ENCODE data around the gene MAP4K2. TPM values are rescaled to one million over a fixed set of nuclear protein-coding genes. Genes with fewer than 3 reads are reported as not detected.
A peak's percentile ranks its signal among the peaks of the same experiment; 100 is the strongest.

Gene MAP4K2
- total and polyA plus RNA-seq, 2 of the 8 experiments (the other 6 are each of a cell fraction or from before 2014, with no cell fraction given) = 20.1 to 20.7 TPM

DNA sequence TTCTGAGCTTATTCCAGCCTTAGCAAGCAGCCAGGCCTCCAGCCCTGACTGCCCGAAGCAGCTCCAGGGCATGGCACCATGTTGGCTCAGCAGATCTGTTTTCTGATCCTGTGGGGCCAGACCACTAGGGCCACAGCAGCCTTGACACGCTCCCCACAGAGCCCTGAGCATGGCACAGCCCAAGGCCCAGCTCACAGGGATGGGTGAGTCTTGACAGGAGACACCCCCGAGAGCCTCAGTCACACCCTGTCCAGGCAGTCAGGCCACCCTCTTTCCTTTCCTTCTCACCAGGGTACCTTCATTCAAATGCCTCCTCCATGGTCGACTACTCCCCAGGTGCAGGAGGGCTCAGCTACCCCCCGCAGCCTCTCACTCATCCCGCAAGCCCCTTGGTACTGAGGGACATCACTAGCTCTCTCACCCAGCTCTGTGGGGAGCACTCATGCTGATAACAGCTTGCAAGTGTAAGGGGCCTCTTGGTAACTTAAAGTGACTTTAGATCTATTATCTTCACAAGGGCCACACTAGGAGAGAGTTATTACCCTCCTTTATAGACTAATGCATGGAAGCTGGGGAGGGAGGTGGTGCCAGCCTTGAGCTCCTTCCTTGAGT, 45.3 kb upstream of the MAP4K2 start:
- H3K56ac ChIP-seq (replicated peaks; ENCODE audit: insufficient read length, low read depth, low read length) = no peak overlapping the region
- H4K8ac ChIP-seq (ENCODE audit: extremely low read depth, insufficient read depth, low read length) = no peak overlapping the region; the same call in 1 of the 2 replicates
- no peak overlapping the region for H3K27ac ChIP-seq (ENCODE audit: low read depth, low read length)
- ChIA-PET CTCF (ENCODE audit: partially characterized antibody) (interaction anchor here (0.8 to 32.3 kb wide), 50 partner anchors 9 to 1434 kb away, joined by 3 to 1058 read pairs (median 5); partner anchors contain the start of genes ARL2, ATG2A, BATF2 and CDC42EP2), POLR2A (ENCODE audit: partially characterized antibody) (interaction anchor here (0.6 to 25.7 kb wide), 8 partner anchors 16 to 266 kb away, joined by 3 to 408 read pairs (median 4); partner anchors contain the start of genes ARL2 and EHD1)
- DNase-seq (ENCODE audit: low read depth in 1 of 2, low spot score in 2 of 2) (no peak), FAIRE-seq (no peak)
- H3K4ac ChIP-seq (replicated peaks; ENCODE audit: insufficient read length, low read depth, low read length) = no peak overlapping the region
- peak overlapping the region; percentile 66; the same call in 1 of the 2 replicates for H2AK5ac ChIP-seq (ENCODE audit: low read depth, low read length)
- peaks cover 5% of the 10 kb centered on the region for H3K23me2 ChIP-seq (ENCODE audit: low read depth, low read length)
- WGBS, 2 experiments (ENCODE audit: extremely low coverage in 1 of 2, insufficient coverage in 1 of 2, insufficient read length in 1 of 2, insufficient replicate concordance in 2 of 2, low coverage in 1 of 2, low lambda C conversion rate in 2 of 2, missing lambda C conversion rate in 1 of 2) = 86% methylated on average over 6 of the region's 6 CpGs; no CpG with 5 or more reads in 1 of the 2 experiments
- no peaks in the 10 kb centered on the region for H3K9me3 ChIP-seq (ENCODE audit: insufficient read depth in 2 of 2, low read depth in 1 of 2, low read length in 1 of 2)
- H2BK5ac ChIP-seq (ENCODE audit: low read depth, low read length) = no peak overlapping the region
- peaks cover 0 to 3% of the 10 kb centered on the region in 2 experiments; a peak in 1 of 4 replicates for H3K79me2 ChIP-seq (ENCODE audit: control insufficient read depth in 1 of 2, insufficient read depth in 2 of 2, low read length in 2 of 2)
- H3K4me2 ChIP-seq (ENCODE audit: insufficient read depth in 1 of 2, low read depth in 2 of 2, low read length in 2 of 2) = no peak overlapping the region
- H3K18ac ChIP-seq (ENCODE audit: extremely low read depth, low read length) = no peak overlapping the region
- H3K27me3 ChIP-seq (replicated peaks in 1 of 4; ENCODE audit: control insufficient read depth in 3 of 4, extremely low read depth in 1 of 4, insufficient read depth in 3 of 4, low read length in 3 of 4) = no peaks in the 10 kb centered on the region
- no peak overlapping the region for H3K4me3 ChIP-seq (ENCODE audit: extremely low read depth in 1 of 4, insufficient read depth in 2 of 4, low read depth in 3 of 4, low read length in 4 of 4)
- H2BK20ac ChIP-seq (ENCODE audit: low read length) = no peak overlapping the region
- H2BK120ac ChIP-seq (replicated peaks; ENCODE audit: low read depth, low read length) = no peak overlapping the region
- peaks cover 0 to 2% of the 10 kb centered on the region in 2 experiments for H4K20me1 ChIP-seq (replicated peaks in 1 of 2; ENCODE audit: control insufficient read depth in 1 of 2, insufficient read depth in 2 of 2, low read length in 2 of 2)
- no peak overlapping the region for H3K14ac ChIP-seq (ENCODE audit: insufficient read length)
- no peak overlapping the region for H3K9ac ChIP-seq (replicated peaks in 1 of 4; ENCODE audit: extremely low read depth in 1 of 4, low read depth in 3 of 4, low read length in 3 of 4)
- H3K4me1 ChIP-seq (replicated peaks in 1 of 4; ENCODE audit: control insufficient read depth in 3 of 4, insufficient read depth in 4 of 4, low read length in 3 of 4) = peaks cover 0 to 26% (median 9%) of the 10 kb centered on the region in 4 experiments; a peak in 6 of 7 replicates
- H4K5ac ChIP-seq (ENCODE audit: insufficient read length, low read depth, low read length) = no peak overlapping the region
- no peaks in the 10 kb centered on the region for H3K36me3 ChIP-seq (ENCODE audit: control insufficient read depth in 2 of 4, insufficient read depth in 4 of 4, low read length in 3 of 4)
- H4K91ac ChIP-seq (replicated peaks; ENCODE audit: insufficient read length, low read length) = no peak overlapping the region
- H2BK15ac ChIP-seq (ENCODE audit: low read length) = peak overlapping the region; percentile 81; the same call in 1 of the 2 replicates
- TF ChIP-seq KDM5A (IDR thresholded peaks at IDR 0.05; ENCODE audit: low read length) = no peak
- no peak overlapping the region; the same call in 1 of the 2 replicates for H2AFZ ChIP-seq (ENCODE audit: low read length)
- peak overlapping the region; percentile 60; the same call in 1 of the 2 replicates for H2BK12ac ChIP-seq (ENCODE audit: low read depth, low read length)
- no peak overlapping the region for H3K23ac ChIP-seq (ENCODE audit: insufficient read length)
- no peaks in the 10 kb centered on the region; the same call in 1 of the 2 replicates for H3K79me1 ChIP-seq (ENCODE audit: low read depth, low read length)

All from H1 (cell line).